Activated naive CD4-positive, alpha-beta T cell treated with anti-CD3 and anti-CD28 coated beads, Interleukin-2, amount 10 ng/mL, durations not matched to agents 7 days and 5 days (primary cell): ENCODE measurements around the gene AFG1L.
"Not testable (repeated sequence)": the region's sequence is repeated elsewhere in the genome, so short reads cannot be mapped to it uniquely, and the experiment has no call there.

Experiments
- CTCF ChIA-PET: fragments of 350-600 bp; sonication (Branson Sonifier 250); formaldehyde crosslinking; loops from one replicate; lab custom pipeline; 2021; ENCODE audit warnings: antibody characterized with exemption; lab: Charles Lee
- DNase-seq: peaks from one replicate; pipeline ENCODE4 v3.0.0-alpha.2; 2020
- H3K27ac Mint-ChIP-seq: one replicate; pipeline ENCODE4 v1.8.0; 2021; ENCODE audit warnings: mild to moderate bottlenecking, moderate library complexity, mixed read lengths
- H3K27me3 Mint-ChIP-seq: one replicate; pipeline ENCODE4 v1.8.0; 2021; ENCODE audit warnings: mild to moderate bottlenecking, mixed read lengths
- H3K36me3 Mint-ChIP-seq: one replicate; pipeline ENCODE4 v1.8.0; 2021; ENCODE audit warnings: mixed read lengths
- H3K4me1 Mint-ChIP-seq: one replicate; pipeline ENCODE4 v1.8.0; 2021; ENCODE audit warnings: mixed read lengths
- H3K4me3 Mint-ChIP-seq: one replicate; pipeline ENCODE4 v1.8.0; 2021; ENCODE audit warnings: mild to moderate bottlenecking, moderate library complexity, mixed read lengths
- H3K9me3 Mint-ChIP-seq: one replicate; pipeline ENCODE4 v1.8.0; 2021; ENCODE audit warnings: mixed read lengths

The AFG1L gene

GRCh38 chr6:108269955-108270354 is 24.9 kb upstream of the AFG1L start:
- CTCF ChIA-PET, H3K4me1 Mint-ChIP-seq, H3K4me3 Mint-ChIP-seq, H3K9me3 Mint-ChIP-seq, DNase-seq, H3K36me3 Mint-ChIP-seq, H3K27ac Mint-ChIP-seq: not testable (repeated sequence)
- peaks cover 14% of the 10 kb centered on the region for H3K27me3 Mint-ChIP-seq

GRCh38 chr6:108274546-108274945 is 20.3 kb upstream of the AFG1L start:
- CTCF ChIA-PET, result no interaction called here
- H3K36me3 Mint-ChIP-seq, result no peaks in the 10 kb centered on the region

GRCh38 chr6:108275976-108276375 is 18.9 kb upstream of the AFG1L start:
- Mint-ChIP-seq H3K36me3 (no peaks in the 10 kb centered on the region), H3K4me1 (no peaks in the 10 kb centered on the region), H3K9me3 (no peaks in the 10 kb centered on the region), H3K27me3 (peaks cover 33% of the 10 kb centered on the region), H3K27ac (no peak overlapping the region), H3K4me3 (no peak overlapping the region)
- DNase-seq, result no peak
- CTCF ChIA-PET, result no interaction called here

More at GRCh38 chr6:108274546-108274945, 20.3 kb upstream of the AFG1L start:
- no peaks in the 10 kb centered on the region for H3K9me3 Mint-ChIP-seq
- H3K4me3 Mint-ChIP-seq, result no peak overlapping the region
- H3K4me1 Mint-ChIP-seq, result no peaks in the 10 kb centered on the region
- H3K27me3 Mint-ChIP-seq, result peaks cover 28% of the 10 kb centered on the region
- no peak overlapping the region for H3K27ac Mint-ChIP-seq
- DNase-seq, result no peak

GRCh38 chr6:108277295-108277694 is 17.6 kb upstream of the AFG1L start:
- CTCF ChIA-PET, result no interaction called here
- H3K9me3 Mint-ChIP-seq, result no peaks in the 10 kb centered on the region
- peaks cover 33% of the 10 kb centered on the region for H3K27me3 Mint-ChIP-seq
- no peak overlapping the region for H3K4me3 Mint-ChIP-seq
- no peaks in the 10 kb centered on the region for H3K4me1 Mint-ChIP-seq
- no peak for DNase-seq
- H3K36me3 Mint-ChIP-seq, result no peaks in the 10 kb centered on the region
- no peak overlapping the region for H3K27ac Mint-ChIP-seq

- H3K36me3 Mint-ChIP-seq, result no peaks in the 10 kb centered on the region
- CTCF ChIA-PET, result no interaction called here
These were observed 17.0 kb upstream of the AFG1L start for GRCh38 chr6:108277831-108278230.

GRCh38 chr6:108285381-108285780 is 9.5 kb upstream of the AFG1L start:
- H3K4me3 Mint-ChIP-seq, result no peak overlapping the region
- H3K9me3 Mint-ChIP-seq, result no peaks in the 10 kb centered on the region
- peaks cover 28% of the 10 kb centered on the region for H3K4me1 Mint-ChIP-seq
- H3K36me3 Mint-ChIP-seq, result no peaks in the 10 kb centered on the region
- CTCF ChIA-PET, result no interaction called here
- H3K27me3 Mint-ChIP-seq, result peaks cover 4% of the 10 kb centered on the region
- no peak overlapping the region for H3K27ac Mint-ChIP-seq
- DNase-seq, result no peak

More at GRCh38 chr6:108277831-108278230, 17.0 kb upstream of the AFG1L start:
- DNase-seq, result no peak
- Mint-ChIP-seq H3K9me3 (no peaks in the 10 kb centered on the region), H3K27me3 (peaks cover 33% of the 10 kb centered on the region), H3K4me3 (no peak overlapping the region), H3K4me1 (no peaks in the 10 kb centered on the region), H3K27ac (no peak overlapping the region)

GRCh38 chr6:108286366-108286765 is 8.5 kb upstream of the AFG1L start:
- CTCF ChIA-PET, result no interaction called here
- Mint-ChIP-seq H3K4me3 (no peak overlapping the region), H3K4me1 (peaks cover 28% of the 10 kb centered on the region), H3K9me3 (no peaks in the 10 kb centered on the region), H3K27me3 (peaks cover 6% of the 10 kb centered on the region), H3K27ac (no peak overlapping the region), H3K36me3 (no peaks in the 10 kb centered on the region)
- DNase-seq, result no peak

- Mint-ChIP-seq H3K36me3 (no peaks in the 10 kb centered on the region), H3K27ac (no peak overlapping the region), H3K9me3 (no peaks in the 10 kb centered on the region), H3K4me1 (peaks cover 28% of the 10 kb centered on the region), H3K27me3 (peaks cover 8% of the 10 kb centered on the region), H3K4me3 (no peak overlapping the region)
- DNase-seq, result no peak
- CTCF ChIA-PET, result no interaction called here
These were observed 7.5 kb upstream of the AFG1L start for GRCh38 chr6:108287373-108287772.

GRCh38 chr6:108288742-108289141 is 6.1 kb upstream of the AFG1L start:
- H3K4me1 Mint-ChIP-seq, result peaks cover 28% of the 10 kb centered on the region
- H3K4me3 Mint-ChIP-seq, result no peak overlapping the region
- no peak overlapping the region for H3K27ac Mint-ChIP-seq
- CTCF ChIA-PET, result no interaction called here
- H3K9me3 Mint-ChIP-seq, result no peaks in the 10 kb centered on the region
- no peak for DNase-seq
- H3K27me3 Mint-ChIP-seq, result peaks cover 5% of the 10 kb centered on the region
- H3K36me3 Mint-ChIP-seq, result no peaks in the 10 kb centered on the region

- DNase-seq, result no peak
- H3K4me3 Mint-ChIP-seq, result no peak overlapping the region
- no peaks in the 10 kb centered on the region for H3K9me3 Mint-ChIP-seq
- CTCF ChIA-PET, result no interaction called here
- no peak overlapping the region for H3K27ac Mint-ChIP-seq
- H3K4me1 Mint-ChIP-seq, result peaks cover 46% of the 10 kb centered on the region
- H3K27me3 Mint-ChIP-seq, result peaks cover 4% of the 10 kb centered on the region
- peaks cover 5% of the 10 kb centered on the region for H3K36me3 Mint-ChIP-seq
These were observed 3.8 kb upstream of the AFG1L start for GRCh38 chr6:108291091-108291490.

GRCh38 chr6:108292561-108292960 is 2.3 kb upstream of the AFG1L start:
- H3K4me1 Mint-ChIP-seq, result peaks cover 36% of the 10 kb centered on the region
- H3K36me3 Mint-ChIP-seq, H3K27ac Mint-ChIP-seq, CTCF ChIA-PET, DNase-seq, H3K9me3 Mint-ChIP-seq, H3K4me3 Mint-ChIP-seq, H3K27me3 Mint-ChIP-seq: not testable (repeated sequence)

GRCh38 chr6:108293527-108294296 is 1.1 kb upstream of the AFG1L start:
- H3K4me3 Mint-ChIP-seq, result peak overlapping the region; percentile 97
- peaks cover 4% of the 10 kb centered on the region for H3K27me3 Mint-ChIP-seq
- peaks cover 30% of the 10 kb centered on the region for H3K4me1 Mint-ChIP-seq
- DNase-seq, result no peak
- H3K27ac Mint-ChIP-seq, result peak overlapping the region; percentile 100
- H3K36me3 Mint-ChIP-seq, result peaks cover 5% of the 10 kb centered on the region
- CTCF ChIA-PET, result no interaction called here
- no peaks in the 10 kb centered on the region for H3K9me3 Mint-ChIP-seq

GRCh38 chr6:108294297-108294726 is 542 bp upstream of the AFG1L start:
- H3K4me3 Mint-ChIP-seq, result peak overlapping the region; percentile 97
- H3K9me3 Mint-ChIP-seq, result no peaks in the 10 kb centered on the region
- CTCF ChIA-PET, result no interaction called here
- H3K36me3 Mint-ChIP-seq, result peaks cover 5% of the 10 kb centered on the region
- DNase-seq, result no peak
- peaks cover 26% of the 10 kb centered on the region for H3K4me1 Mint-ChIP-seq
- peaks cover 4% of the 10 kb centered on the region for H3K27me3 Mint-ChIP-seq
- H3K27ac Mint-ChIP-seq, result peak overlapping the region; percentile 100

GRCh38 chr6:108295676-108296075 is 822 bp downstream of the AFG1L start:
- CTCF ChIA-PET, result interaction anchor here (0.9 to 1.3 kb wide), 2 partner anchors 25 to 65 kb away, joined by 3 read pairs; no protein-coding TSS in a partner anchor
- DNase-seq, result no peak
- peaks cover 27% of the 10 kb centered on the region for H3K4me1 Mint-ChIP-seq
- peak overlapping the region; percentile 97 for H3K4me3 Mint-ChIP-seq
- H3K27me3 Mint-ChIP-seq, result peaks cover 4% of the 10 kb centered on the region
- peak overlapping the region; percentile 100 for H3K27ac Mint-ChIP-seq
- H3K36me3 Mint-ChIP-seq, result peaks cover 5% of the 10 kb centered on the region
- no peaks in the 10 kb centered on the region for H3K9me3 Mint-ChIP-seq

GRCh38 chr6:108302386-108302785 is 7.5 kb downstream of the AFG1L start:
- Mint-ChIP-seq H3K9me3 (no peaks in the 10 kb centered on the region), H3K4me1 (peaks cover 8% of the 10 kb centered on the region), H3K4me3 (no peak overlapping the region), H3K27me3 (no peaks in the 10 kb centered on the region), H3K27ac (no peak overlapping the region), H3K36me3 (peaks cover 4% of the 10 kb centered on the region)
- DNase-seq, result no peak
- CTCF ChIA-PET, result no interaction called here
